Progenitor cell of endocrine pancreas (in vitro differentiated cells): ENCODE results near the gene CD36. TPM values are rescaled to one million over a fixed set of nuclear protein-coding genes. Genes with fewer than 3 reads are reported as not detected.
A peak's percentile ranks its signal among the peaks of the same experiment; 100 is the strongest.

ENCODE experiments used
- DNase-seq: peaks from one replicate; pipeline ENCODE4 v3.0.0; 2021; ENCODE audit warnings: low spot score; ENCODE audit not compliant: unreplicated experiment
- H3K27ac Mint-ChIP-seq: 2 replicates; pipeline ENCODE4 v1.8.0; 2021; ENCODE audit warnings: mild to moderate bottlenecking, moderate library complexity, mixed read lengths
- H3K27me3 Mint-ChIP-seq: 2 replicates; pipeline ENCODE4 v1.8.0; 2021; ENCODE audit warnings: mixed read lengths
- H3K36me3 Mint-ChIP-seq: 2 replicates; pipeline ENCODE4 v1.8.0; 2022; ENCODE audit warnings: mixed read lengths; ENCODE audit not compliant: insufficient read depth
- H3K4me1 Mint-ChIP-seq: 2 replicates; pipeline ENCODE4 v1.8.0; 2021; ENCODE audit warnings: low read depth, mixed read lengths
- H3K4me3 Mint-ChIP-seq: 2 replicates; pipeline ENCODE4 v1.8.0; 2021; ENCODE audit warnings: low read depth, mild to moderate bottlenecking, moderate library complexity, mixed read lengths
- H3K9me3 Mint-ChIP-seq: 2 replicates; pipeline ENCODE4 v1.8.0; 2021; ENCODE audit warnings: low read depth, mixed read lengths
- total RNA-seq: library from RNA; stranded (reverse); gene quantifications from 2 replicates; pipeline ENCODE4 v1.2.1, GENCODE V29; 2021
- TF ChIP-seq, protein P1 (sequence below): fragments of 200-600 bp; sonication (generic); IDR thresholded peaks from one replicate; pipeline ENCODE4 v1.5.0; 2021; ENCODE audit warnings: antibody characterized with exemption, mild to moderate bottlenecking; ENCODE audit not compliant: unreplicated experiment

Gene CD36
- total RNA-seq, 1 donor from 2014 or later: 7.7 TPM

DNA sequence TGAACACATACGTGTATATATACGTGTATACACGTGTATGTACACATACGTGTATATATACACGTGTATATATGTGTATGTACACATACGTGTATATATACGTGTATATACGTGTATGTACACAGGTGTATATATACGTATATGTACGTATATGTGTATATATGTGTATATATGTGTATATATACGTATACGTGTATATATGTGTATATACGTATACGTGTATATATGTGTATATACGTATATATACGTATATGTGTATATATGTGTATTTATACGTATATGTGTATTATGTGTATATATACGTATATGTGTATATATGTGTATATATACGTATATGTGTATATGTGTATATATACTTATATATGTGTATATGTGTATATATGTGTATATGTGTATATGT lies 44.3 kb downstream of the CD36 start:
- peaks cover 5% of the 10 kb centered on the region for H3K9me3 Mint-ChIP-seq
- H3K27ac Mint-ChIP-seq: no peak overlapping the region
- no peaks in the 10 kb centered on the region for H3K36me3 Mint-ChIP-seq
- TF ChIP-seq, protein P1, sequence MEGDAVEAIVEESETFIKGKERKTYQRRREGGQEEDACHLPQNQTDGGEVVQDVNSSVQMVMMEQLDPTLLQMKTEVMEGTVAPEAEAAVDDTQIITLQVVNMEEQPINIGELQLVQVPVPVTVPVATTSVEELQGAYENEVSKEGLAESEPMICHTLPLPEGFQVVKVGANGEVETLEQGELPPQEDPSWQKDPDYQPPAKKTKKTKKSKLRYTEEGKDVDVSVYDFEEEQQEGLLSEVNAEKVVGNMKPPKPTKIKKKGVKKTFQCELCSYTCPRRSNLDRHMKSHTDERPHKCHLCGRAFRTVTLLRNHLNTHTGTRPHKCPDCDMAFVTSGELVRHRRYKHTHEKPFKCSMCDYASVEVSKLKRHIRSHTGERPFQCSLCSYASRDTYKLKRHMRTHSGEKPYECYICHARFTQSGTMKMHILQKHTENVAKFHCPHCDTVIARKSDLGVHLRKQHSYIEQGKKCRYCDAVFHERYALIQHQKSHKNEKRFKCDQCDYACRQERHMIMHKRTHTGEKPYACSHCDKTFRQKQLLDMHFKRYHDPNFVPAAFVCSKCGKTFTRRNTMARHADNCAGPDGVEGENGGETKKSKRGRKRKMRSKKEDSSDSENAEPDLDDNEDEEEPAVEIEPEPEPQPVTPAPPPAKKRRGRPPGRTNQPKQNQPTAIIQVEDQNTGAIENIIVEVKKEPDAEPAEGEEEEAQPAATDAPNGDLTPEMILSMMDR: no peak
- no peak overlapping the region for H3K4me3 Mint-ChIP-seq
- DNase-seq: no peak
- no peaks in the 10 kb centered on the region for H3K4me1 Mint-ChIP-seq
- no peaks in the 10 kb centered on the region for H3K27me3 Mint-ChIP-seq

DNA sequence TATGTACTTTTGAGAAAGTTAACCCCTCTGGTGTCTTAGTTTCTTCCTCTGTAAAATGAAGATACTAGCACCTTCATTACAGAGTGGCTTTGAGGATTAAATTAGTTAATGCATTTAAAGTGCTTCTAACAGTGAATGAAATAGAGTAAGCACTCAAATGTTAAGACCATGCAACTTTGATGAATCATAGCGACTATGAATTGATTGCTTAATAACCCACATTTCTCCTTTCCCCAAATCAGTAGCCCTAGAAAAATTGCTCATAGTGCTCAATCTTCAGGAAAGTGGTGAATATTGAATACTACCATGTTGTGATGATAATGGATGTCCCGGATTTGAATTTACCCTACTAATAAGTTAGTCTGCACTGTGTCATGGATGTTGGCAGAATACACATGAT lies 48.1 kb downstream of the CD36 start:
- H3K4me3 Mint-ChIP-seq: no peak overlapping the region
- DNase-seq: no peak
- TF ChIP-seq, protein P1: no peak
- H3K27me3 Mint-ChIP-seq: no peaks in the 10 kb centered on the region
- H3K9me3 Mint-ChIP-seq: peaks cover 11% of the 10 kb centered on the region
- H3K27ac Mint-ChIP-seq: no peak overlapping the region
- no peaks in the 10 kb centered on the region for H3K4me1 Mint-ChIP-seq
- H3K36me3 Mint-ChIP-seq: peaks cover 1% of the 10 kb centered on the region

DNA sequence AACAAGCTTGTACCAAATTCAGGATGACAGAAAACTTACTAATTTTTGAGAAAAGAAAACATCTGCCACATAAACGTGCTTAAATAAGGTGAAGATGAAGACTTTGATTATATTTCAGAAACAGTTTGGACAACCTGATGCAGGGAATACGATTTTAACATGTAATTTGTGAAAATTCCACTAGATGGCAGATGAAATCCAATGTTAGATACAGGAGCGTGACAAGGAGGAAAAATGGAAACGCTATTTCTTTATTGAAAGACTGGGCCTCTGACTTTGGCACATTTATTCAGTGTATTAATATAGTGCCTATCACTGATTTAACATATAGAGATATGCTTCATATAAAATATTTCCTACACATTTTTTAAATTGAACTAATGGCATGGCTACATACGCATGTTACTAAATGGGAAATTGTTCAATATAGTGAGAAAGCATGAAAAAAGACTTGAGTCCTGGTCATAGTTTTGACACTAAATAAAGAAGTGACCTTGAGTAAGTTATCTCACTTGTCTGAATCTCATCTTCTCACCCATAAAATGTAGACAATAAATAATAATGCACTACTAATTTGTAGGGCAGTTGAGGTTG lies 60.7 kb downstream of the CD36 start:
- Mint-ChIP-seq H3K27ac (no peak overlapping the region), H3K27me3 (peaks cover 8% of the 10 kb centered on the region), H3K36me3 (peaks cover 1% of the 10 kb centered on the region), H3K9me3 (peaks cover 1% of the 10 kb centered on the region), H3K4me3 (no peak overlapping the region), H3K4me1 (peaks cover 8% of the 10 kb centered on the region)
- DNase-seq: no peak
- TF ChIP-seq, protein P1: peak; percentile 74

DNA sequence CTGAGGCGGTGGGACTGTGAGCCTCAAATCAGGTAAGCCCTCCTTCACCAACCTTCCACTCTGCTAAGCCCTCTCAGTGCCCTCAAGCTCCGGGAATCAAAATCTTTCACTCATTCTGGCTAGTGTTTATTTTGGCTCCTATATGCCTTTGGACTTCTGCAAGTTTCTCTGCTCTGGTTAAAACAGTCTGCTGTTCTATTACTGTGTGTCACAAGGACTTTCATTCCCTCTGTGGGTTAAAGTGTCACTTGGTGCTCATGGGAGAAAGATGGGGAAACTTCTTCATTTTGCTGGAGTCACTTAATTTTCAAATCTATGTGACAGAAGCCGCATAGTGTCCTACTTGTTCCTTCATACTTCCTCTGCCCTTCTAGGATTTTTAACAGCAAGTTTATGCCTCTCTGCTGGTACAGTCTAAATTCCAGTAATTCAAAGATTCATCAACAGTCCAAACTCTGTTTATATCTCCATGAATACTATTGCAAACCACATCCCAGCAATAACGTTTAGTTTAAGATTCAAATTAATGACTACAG lies 61.3 kb downstream of the CD36 start:
- no peak overlapping the region for H3K4me3 Mint-ChIP-seq
- H3K27me3 Mint-ChIP-seq: peaks cover 8% of the 10 kb centered on the region
- TF ChIP-seq, protein P1: no peak
- H3K27ac Mint-ChIP-seq: no peak overlapping the region
- H3K36me3 Mint-ChIP-seq: no peaks in the 10 kb centered on the region
- no peaks in the 10 kb centered on the region for H3K9me3 Mint-ChIP-seq
- peaks cover 8% of the 10 kb centered on the region for H3K4me1 Mint-ChIP-seq
- DNase-seq: no peak

DNA sequence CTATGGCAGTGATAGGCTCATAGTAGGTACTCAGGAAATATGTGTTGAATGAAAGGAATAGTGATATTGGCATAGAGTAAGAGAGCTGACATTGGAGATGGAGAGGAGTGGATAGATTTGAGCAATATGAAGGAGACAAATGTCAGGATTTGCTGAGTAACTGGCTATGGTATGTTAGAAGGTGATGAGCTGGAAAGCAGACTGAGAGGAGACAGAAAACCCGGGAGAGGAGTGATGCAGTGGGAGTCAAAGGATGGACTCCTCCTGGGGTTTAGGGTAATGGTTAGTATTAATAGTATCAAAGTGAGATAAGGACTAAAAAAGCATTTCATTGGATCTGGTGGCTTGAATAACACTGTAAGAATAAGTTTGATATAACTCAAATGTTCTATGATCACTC lies 64.8 kb downstream of the CD36 start:
- TF ChIP-seq, protein P1: no peak
- H3K27ac Mint-ChIP-seq: no peak overlapping the region
- H3K4me1 Mint-ChIP-seq: peaks cover 13% of the 10 kb centered on the region
- H3K27me3 Mint-ChIP-seq: peaks cover 3% of the 10 kb centered on the region
- no peaks in the 10 kb centered on the region for H3K36me3 Mint-ChIP-seq
- no peak for DNase-seq
- H3K9me3 Mint-ChIP-seq: no peaks in the 10 kb centered on the region
- H3K4me3 Mint-ChIP-seq: no peak overlapping the region
